Measurements from ENCODE around the gene ODAD4.

DNA sequence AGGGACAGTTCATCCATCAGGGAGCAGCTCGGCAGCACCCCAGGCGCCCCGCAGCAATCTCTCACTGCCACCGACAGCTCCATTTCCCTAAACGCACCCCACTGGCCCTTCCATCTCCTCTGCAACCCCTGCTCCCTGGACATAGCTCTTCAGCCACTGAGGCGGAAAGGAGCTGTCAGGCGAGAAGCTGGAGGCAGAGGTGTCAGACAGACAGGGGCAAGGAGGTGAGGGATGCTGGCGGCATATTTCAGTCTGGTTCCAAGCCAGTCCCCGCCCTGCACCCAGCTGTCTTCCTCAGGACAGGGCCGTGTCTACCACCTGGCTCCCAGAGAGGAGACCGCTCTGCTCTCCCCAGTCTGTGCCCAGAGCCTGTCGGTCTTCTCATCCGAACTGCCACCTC is 21.3 kb upstream of the ODAD4 start:
- TF ChIP-seq EZH2 (IDR thresholded peaks at IDR 0.05), result no peak
- no peak for TF ChIP-seq POLR2AphosphoS5 (IDR thresholded peaks at IDR 0.05; ENCODE audit: borderline replicate concordance, low read depth, low read length)
- TF ChIP-seq FOXP2 (optimal IDR thresholded peaks at IDR 0.05; ENCODE audit: control extremely low read depth, extremely low read length, insufficient read depth), result no peak

Measured in SK-N-MC (cell line).